GM20431 (cell line): ENCODE data around the gene RSAD1.

ENCODE experiments used
- in situ Hi-C: fragments of 300-500 bp; cut with MseI, MboI; formaldehyde crosslinking; loops from one replicate; pipeline ENCODE4 v1.15.0; 2020; ENCODE audit warnings: low sequenced_read_pairs; ENCODE audit not compliant: unreplicated experiment

Gene RSAD1

GRCh38 chr17:50514388-50514787 is 35.7 kb downstream of the RSAD1 start:
- in situ Hi-C loops = no loop called here

- in situ Hi-C loops = no loop called here
These were observed 36.5 kb downstream of the RSAD1 start for GRCh38 chr17:50514936-50515702.

- in situ Hi-C loops = no loop called here
These were observed 38.4 kb downstream of the RSAD1 start for GRCh38 chr17:50517011-50517410.

- in situ Hi-C loops = no loop called here
These were observed 39.1 kb downstream of the RSAD1 start for GRCh38 chr17:50517504-50518383.

GRCh38 chr17:50518384-50519023 is 39.8 kb downstream of the RSAD1 start:
- in situ Hi-C loops = no loop called here

GRCh38 chr17:50519141-50519834 is 40.6 kb downstream of the RSAD1 start:
- in situ Hi-C loops = no loop called here

GRCh38 chr17:50520483-50520882 is 41.8 kb downstream of the RSAD1 start:
- in situ Hi-C loops = no loop called here

- in situ Hi-C loops = no loop called here
These were observed 42.9 kb downstream of the RSAD1 start for GRCh38 chr17:50521514-50521913.

- in situ Hi-C loops = no loop called here
These were observed 44.1 kb downstream of the RSAD1 start for GRCh38 chr17:50522766-50523165.

- in situ Hi-C loops = no loop called here
These were observed 44.5 kb downstream of the RSAD1 start for GRCh38 chr17:50523208-50523607.

GRCh38 chr17:50524838-50525237 is 46.2 kb downstream of the RSAD1 start:
- in situ Hi-C loops = no loop called here

GRCh38 chr17:50527155-50527762 is 48.6 kb downstream of the RSAD1 start:
- in situ Hi-C loops = no loop called here

GRCh38 chr17:50527949-50528474 is 49.4 kb downstream of the RSAD1 start:
- in situ Hi-C loops = no loop called here

- in situ Hi-C loops = no loop called here
These were observed 51.2 kb downstream of the RSAD1 start for GRCh38 chr17:50529849-50530248.

GRCh38 chr17:50531428-50532025 is 52.9 kb downstream of the RSAD1 start:
- in situ Hi-C loops = no loop called here

- in situ Hi-C loops = no loop called here
These were observed 53.9 kb downstream of the RSAD1 start, which contains the start of gene EPN3 for GRCh38 chr17:50532452-50533024. TSS of gene EPN3 (plus strand) at chr17:50532735. CDS start at chr17:50536557, 3,822 bp downstream.

- in situ Hi-C loops = no loop called here
These were observed 54.5 kb downstream of the RSAD1 start for GRCh38 chr17:50533185-50533584.

- in situ Hi-C loops = no loop called here
These were observed 55.1 kb downstream of the RSAD1 start for GRCh38 chr17:50533720-50534148.
